HepG2 (cell line): ENCODE results near the gene TTLL10. TPM values are rescaled to one million over a fixed set of nuclear protein-coding genes. Genes with fewer than 3 reads are reported as not detected.
A peak's percentile ranks its signal among the peaks of the same experiment; 100 is the strongest.

Experiments used
- ATAC-seq: fragments of 200-7000 bp; cut with Tn5 transposase; 3 replicates; pipeline ENCODE4 v1.9.1; 2020; ENCODE audit warnings: mild to moderate bottlenecking, moderate library complexity
- BruUV-seq: library from RNA; stranded (reverse); fragments of 400-500 nt; replicated peaks from 2 replicates; lab custom pipeline; 2021; lab: Mats Ljungman, UMichigan
- CTCF ChIA-PET: fragments of 300-600 bp; formaldehyde crosslinking; extraction: SDS; loops from one replicate; lab custom pipeline; 2021; ENCODE audit warnings: low total read pairs, inconsistent platforms, low intra/inter-chr PET ratio; lab: Yijun Ruan, JAX
- POLR2A ChIA-PET: fragments of 350-600 bp; sonication (Branson Sonifier 250); formaldehyde crosslinking; loops from one replicate; lab custom pipeline; 2020; ENCODE audit warnings: antibody characterized with exemption, inconsistent platforms; lab: Yijun Ruan, JAX
- DNase-seq: peaks from one replicate; pipeline ENCODE4 v3.0.0-alpha.2; 2015; ENCODE audit warnings: low spot score
- FAIRE-seq: peaks from 3 replicates; lab custom pipeline; 2011; peaks lifted over from hg19 to GRCh38; lab: Jason Lieb, UNC
- H2AFZ ChIP-seq: one replicate; pipeline ENCODE4 v1.6.1; 2011; ENCODE audit warnings: low read length, inconsistent platforms
- H3K27ac ChIP-seq: fragments of 300-600 bp; 3 replicates; pipeline ENCODE4 v1.8.0; 2011; ENCODE audit warnings: mixed run types, mild to moderate bottlenecking, mixed read lengths, low read length, inconsistent platforms; ENCODE audit not compliant: insufficient read depth; ENCODE audit errors: extremely low read length
- H3K27me3 ChIP-seq, 2 experiments: fragments of 200-600 bp in 1 of 2; 2 replicates in 1 of 2; 3 replicates in 1 of 2; pipeline versions ENCODE4 v1.6.0 to v1.8.0; 2011; ENCODE audit warnings: low read length in 2 of 2, mild to moderate bottlenecking in 2 of 2, moderate library complexity in 2 of 2, inconsistent platforms in 1 of 2; ENCODE audit not compliant: insufficient read depth in 2 of 2, control insufficient read depth in 1 of 2
- H3K36me3 ChIP-seq, 2 experiments: fragments of 200-600 bp in 1 of 2; replicated peaks in 1 of 2; 2 replicates in 1 of 2; 3 replicates in 1 of 2; pipeline versions ENCODE4 v1.5.1 to v1.8.0; 2011; ENCODE audit warnings: low read length in 2 of 2, inconsistent platforms in 1 of 2; ENCODE audit not compliant: insufficient read depth in 2 of 2, control insufficient read depth in 1 of 2
- H3K4me1 ChIP-seq: 2 replicates; pipeline ENCODE4 v1.5.1; 2012; ENCODE audit warnings: low read length, inconsistent platforms; ENCODE audit not compliant: insufficient read depth
- H3K4me2 ChIP-seq: 2 replicates; pipeline ENCODE4 v1.6.0; 2011; ENCODE audit warnings: low read depth, low read length, inconsistent platforms
- H3K4me3 ChIP-seq, 3 experiments: fragments of 200-600 bp in 1 of 3; sonication (generic), shearing (Covaris generic) in 1 of 3; replicated peaks in 1 of 3; 2 replicates each; pipeline ENCODE4 v1.5.1; 2011 to 2016; ENCODE audit warnings: low read length in 3 of 3, inconsistent platforms in 2 of 3, low read depth in 2 of 3, mild to moderate bottlenecking in 2 of 3, control low read depth in 1 of 3, mixed read lengths in 1 of 3; ENCODE audit not compliant: insufficient read depth in 1 of 3
- H3K79me2 ChIP-seq: one replicate; pipeline ENCODE4 v1.6.1; 2011; ENCODE audit warnings: low read length, inconsistent platforms; ENCODE audit not compliant: insufficient read depth
- H3K9ac ChIP-seq: 2 replicates; pipeline ENCODE4 v1.6.0; 2011; ENCODE audit warnings: mild to moderate bottlenecking, low read depth, low read length, inconsistent platforms; ENCODE audit not compliant: insufficient read depth
- H3K9me3 ChIP-seq: 2 replicates; pipeline ENCODE4 v1.5.1; 2012; ENCODE audit warnings: mild to moderate bottlenecking, low read length
- H4K20me1 ChIP-seq: 2 replicates; pipeline ENCODE4 v1.6.0; 2011; ENCODE audit warnings: inconsistent platforms, mild to moderate bottlenecking, low read length, moderate library complexity; ENCODE audit not compliant: insufficient read depth
- HNRNPK ChIP-seq: fragments of 200-400 bp; formaldehyde crosslinking; IDR thresholded peaks from 2 replicates; pipeline ENCODE4 v1.6.1; 2018; ENCODE audit warnings: low read length, low read depth, moderate library complexity, mild to moderate bottlenecking; ENCODE audit not compliant: poor library complexity, severe bottlenecking
- ZNF275 ChIP-seq: sonication (generic); formaldehyde crosslinking; IDR thresholded peaks from 2 replicates; pipeline ENCODE4 v1.8.0; 2022; ENCODE audit warnings: missing genetic modification reagents, mild to moderate bottlenecking, inconsistent platforms, borderline replicate concordance
- ZNF816 ChIP-seq: sonication (generic); formaldehyde crosslinking; IDR thresholded peaks from 2 replicates; pipeline ENCODE4 v1.8.0; 2022; ENCODE audit warnings: missing genetic modification reagents, mild to moderate bottlenecking, borderline replicate concordance
- WGBS: methylation state at CpG from one replicate; pipeline ENCODE4 v1.1.6; 2017; ENCODE audit warnings: low lambda C conversion rate; 5-methylcytosine and 5-hydroxymethylcytosine counted together
- in situ Hi-C: cut with HindIII; loops from 2 replicates; pipeline ENCODE4 v1.10.0; 2017; ENCODE audit warnings: low pct_unique_long_range_greater_than_20kb; ENCODE audit not compliant: extremely low pct_ligation_motif_present
- intact Hi-C: fragments of 100-400 bp; cut with micrococcal nuclease; formaldehyde crosslinking; loops from one replicate; pipeline ENCODE4 v1.10.0; 2022; ENCODE audit not compliant: unreplicated experiment
- polyA plus RNA-seq, 8 experiments: library from polyadenylated mRNA; depleted of rRNA in 3 of 8; stranded (reverse) in 7 of 8; unstranded in 1 of 8; fragments of >200 nt; fragmentation: Illumina TruSeq in 4 of 8; extraction: Trizol in 4 of 8; gene quantifications; 2 replicates each; pipeline versions ENCODE4 v1.2.1 to v1.2.3, GENCODE V29; 2011 to 2016; ENCODE audit warnings: low read depth in 4 of 8, missing spikeins in 1 of 8, mixed read lengths in 1 of 8; ENCODE audit not compliant: insufficient read depth in 1 of 8
- total RNA-seq, 5 experiments: library from RNA; depleted of rRNA; stranded (reverse); fragments of >200 nt; fragmentation: Illumina TruSeq; extraction: Trizol; gene quantifications; 2 replicates each; pipeline ENCODE4 v1.2.3, GENCODE V29; 2016; ENCODE audit warnings: low read depth in 1 of 5

Gene TTLL10
- total and polyA plus RNA-seq, 2 of the 13 experiments (the other 11 are each of a cell fraction or from before 2014, with no cell fraction given): not detected

DNA sequence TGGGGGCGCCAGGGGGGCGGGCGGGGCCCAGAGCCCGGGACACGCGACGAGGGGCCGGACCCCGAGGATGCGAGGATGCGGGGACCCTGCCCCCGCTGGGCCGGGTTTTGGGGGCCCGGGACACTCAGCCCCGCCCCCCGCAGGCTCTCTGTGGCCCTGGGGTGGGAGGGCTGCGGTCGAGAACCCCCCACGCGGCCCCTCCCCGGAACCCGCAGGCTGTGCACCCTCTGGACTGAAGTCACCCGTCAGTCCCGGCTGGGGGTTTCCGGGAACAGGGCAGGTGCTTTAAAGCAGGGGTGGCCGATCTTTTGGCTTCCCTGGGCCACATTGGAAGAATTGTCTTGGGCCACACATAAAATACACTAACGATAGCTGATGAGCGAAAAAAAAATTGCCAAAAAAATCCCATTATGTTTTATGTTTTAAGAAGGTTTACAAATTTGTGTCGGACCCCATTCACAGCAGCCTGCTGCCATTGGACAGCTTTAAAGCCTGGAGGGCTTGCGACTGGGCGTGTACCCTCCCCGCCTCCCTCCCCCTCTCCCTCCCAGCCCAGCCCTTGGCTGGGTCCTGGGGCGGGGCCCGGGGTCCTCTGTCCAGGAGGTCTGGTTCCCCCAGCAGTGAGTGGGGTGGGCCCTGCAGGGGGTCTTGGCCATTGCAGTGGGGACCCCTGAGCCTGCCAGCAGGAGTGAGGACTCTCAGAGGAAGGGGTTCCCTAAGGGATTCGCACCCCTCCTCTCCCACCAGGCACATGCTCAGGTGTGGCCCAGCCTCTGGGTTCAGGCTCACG lies 36.2 kb upstream of the TTLL10 start (continued):
- TF ChIP-seq ZNF816: no peak

- 95% methylated on average over 13 of the region's 18 CpGs for WGBS
- Histone ChIP-seq H3K4me2 (no peak overlapping the region), H3K4me3 (no peak overlapping the region), H3K36me3 (no peaks in the 10 kb centered on the region), H3K9me3 (no peaks in the 10 kb centered on the region), H4K20me1 (no peaks in the 10 kb centered on the region), H3K4me1 (peaks cover 18% of the 10 kb centered on the region; the same call in 1 of the 2 replicates), H3K9ac (no peak overlapping the region), H2AFZ (no peak overlapping the region), H3K27ac (no peak overlapping the region), H3K79me2 (no peaks in the 10 kb centered on the region), H3K27me3 (no peaks in the 10 kb centered on the region)
- no peak for TF ChIP-seq ZNF275
- peak; percentile 32 for TF ChIP-seq HNRNPK
- in situ Hi-C loops: no loop called here
- CTCF ChIA-PET: no interaction called here
- DNase-seq (no peak), ATAC-seq (no peak), FAIRE-seq (no peak)
- no TSS peak for BruUV-seq
- intact Hi-C loops: no loop called here
- POLR2A ChIA-PET: no interaction called here
Observed at GRCh38 chr1:1140673-1141072, 33.0 kb upstream of the TTLL10 start.
